ENCODE data around the gene FAM219A.

Gene FAM219A

DNA sequence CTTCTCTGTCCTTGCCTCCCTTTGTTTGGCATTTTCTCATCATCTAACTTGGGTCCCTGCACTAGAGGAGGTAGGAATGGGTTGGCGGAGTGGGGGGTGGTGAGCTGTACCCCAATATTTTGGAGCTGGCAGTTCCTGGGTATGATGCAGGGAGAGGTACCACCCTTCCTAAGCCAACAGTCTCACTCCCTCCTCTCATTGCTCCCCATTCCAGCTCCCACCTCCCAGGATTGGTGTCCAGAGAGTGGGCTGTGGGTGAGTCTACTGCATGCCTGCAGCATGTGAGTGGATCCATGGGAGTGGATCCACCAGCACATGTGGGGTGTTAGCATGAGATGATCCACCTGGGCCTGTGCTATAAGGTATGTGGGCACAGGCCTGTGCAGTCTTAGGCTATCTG, 59.5 kb downstream of the FAM219A start:
- ChIA-PET CTCF (interaction anchor here (0.6 kb wide), 1 partner anchor 293 kb away, joined by 3 read pairs; no protein-coding TSS in a partner anchor), POLR2A (ENCODE audit: low non-redundant PET) (no interaction called here)
- no peak for DNase-seq (ENCODE audit: low spot score)
- no peak overlapping the region for H3K27ac ChIP-seq
- TF ChIP-seq, protein P1, sequence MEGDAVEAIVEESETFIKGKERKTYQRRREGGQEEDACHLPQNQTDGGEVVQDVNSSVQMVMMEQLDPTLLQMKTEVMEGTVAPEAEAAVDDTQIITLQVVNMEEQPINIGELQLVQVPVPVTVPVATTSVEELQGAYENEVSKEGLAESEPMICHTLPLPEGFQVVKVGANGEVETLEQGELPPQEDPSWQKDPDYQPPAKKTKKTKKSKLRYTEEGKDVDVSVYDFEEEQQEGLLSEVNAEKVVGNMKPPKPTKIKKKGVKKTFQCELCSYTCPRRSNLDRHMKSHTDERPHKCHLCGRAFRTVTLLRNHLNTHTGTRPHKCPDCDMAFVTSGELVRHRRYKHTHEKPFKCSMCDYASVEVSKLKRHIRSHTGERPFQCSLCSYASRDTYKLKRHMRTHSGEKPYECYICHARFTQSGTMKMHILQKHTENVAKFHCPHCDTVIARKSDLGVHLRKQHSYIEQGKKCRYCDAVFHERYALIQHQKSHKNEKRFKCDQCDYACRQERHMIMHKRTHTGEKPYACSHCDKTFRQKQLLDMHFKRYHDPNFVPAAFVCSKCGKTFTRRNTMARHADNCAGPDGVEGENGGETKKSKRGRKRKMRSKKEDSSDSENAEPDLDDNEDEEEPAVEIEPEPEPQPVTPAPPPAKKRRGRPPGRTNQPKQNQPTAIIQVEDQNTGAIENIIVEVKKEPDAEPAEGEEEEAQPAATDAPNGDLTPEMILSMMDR (conservative IDR thresholded peaks at IDR 0.05; ENCODE audit: low read depth) = no peak

DNA sequence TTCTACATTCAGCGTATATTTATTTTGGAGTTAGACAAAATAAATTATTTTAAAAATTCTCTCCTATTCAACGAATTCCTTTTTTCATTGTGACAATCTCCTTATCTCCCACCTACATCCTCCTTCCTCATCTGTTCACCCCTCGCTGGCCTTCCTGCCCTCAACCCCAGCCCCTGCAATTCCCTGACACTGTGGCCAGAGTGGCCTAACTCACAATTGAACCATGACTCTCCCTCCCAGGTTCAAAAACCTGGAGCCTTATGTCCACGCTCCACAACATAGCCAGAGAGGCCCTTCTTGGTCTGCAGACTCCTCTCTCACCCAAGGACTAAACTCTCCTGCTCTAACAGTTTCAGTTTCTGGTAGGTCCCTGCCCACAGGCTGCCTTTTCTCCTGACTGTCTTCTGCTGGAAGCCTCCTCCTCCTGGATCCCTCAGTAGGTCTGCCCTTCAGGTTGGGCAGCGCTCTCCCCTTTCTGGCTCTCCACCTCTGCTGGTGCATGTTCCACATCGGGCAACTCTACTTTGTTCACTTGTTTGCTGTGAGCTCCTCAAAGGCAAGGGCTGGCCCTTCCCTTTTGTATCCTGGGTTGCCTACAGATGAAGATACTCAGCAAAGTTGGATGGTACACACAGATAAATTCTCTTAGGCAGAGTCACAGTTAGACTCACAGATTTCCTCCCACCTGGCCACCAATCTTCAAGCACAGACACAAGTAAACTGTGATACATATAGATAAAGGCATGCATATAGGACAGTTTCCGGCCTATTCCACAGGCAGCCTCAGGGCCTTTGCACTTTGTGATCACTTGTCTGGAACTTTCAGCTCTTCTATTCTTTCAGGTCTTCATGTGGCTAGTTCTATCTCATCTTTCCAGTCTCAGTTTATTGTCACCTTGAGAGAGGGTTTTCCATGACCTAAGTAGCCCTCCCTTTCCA, 61.8 kb downstream of the FAM219A start:
- no peak overlapping the region for H3K27ac ChIP-seq
- TF ChIP-seq, protein P1 (conservative IDR thresholded peaks at IDR 0.05; ENCODE audit: low read depth) = no peak
- no peak for DNase-seq (ENCODE audit: low spot score)
- ChIA-PET CTCF (interaction anchor here (0.8 kb wide), 1 partner anchor 88 kb away, joined by 3 read pairs; no protein-coding TSS in a partner anchor), POLR2A (ENCODE audit: low non-redundant PET) (no interaction called here)

DNA sequence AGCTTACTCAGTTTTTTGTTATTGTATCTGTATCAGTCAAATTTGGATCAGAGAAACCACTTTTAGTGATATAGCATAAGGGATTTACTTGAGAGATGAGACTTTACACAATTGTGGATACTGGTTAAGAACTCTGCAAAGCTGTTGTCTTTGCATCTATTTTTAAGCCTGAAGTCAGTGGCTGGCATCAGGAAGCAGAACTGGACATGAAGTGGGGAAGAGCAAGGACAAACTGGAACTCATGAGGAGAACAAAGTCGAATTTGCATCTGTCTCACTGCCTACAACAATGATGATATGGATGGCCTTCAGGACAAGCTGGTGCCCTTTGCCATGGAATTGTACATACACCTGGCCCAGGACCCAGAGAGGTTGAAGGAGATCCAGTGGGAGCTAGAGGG, 65.9 kb downstream of the FAM219A start:
- no peak for DNase-seq (ENCODE audit: low spot score)
- ChIA-PET POLR2A (ENCODE audit: low non-redundant PET) (no interaction called here), CTCF (interaction anchor here (0.6 kb wide), 1 partner anchor 60 kb away, joined by 3 read pairs; no protein-coding TSS in a partner anchor)
- TF ChIP-seq, protein P1 (conservative IDR thresholded peaks at IDR 0.05; ENCODE audit: low read depth) = no peak
- H3K27ac ChIP-seq = no peak overlapping the region

DNA sequence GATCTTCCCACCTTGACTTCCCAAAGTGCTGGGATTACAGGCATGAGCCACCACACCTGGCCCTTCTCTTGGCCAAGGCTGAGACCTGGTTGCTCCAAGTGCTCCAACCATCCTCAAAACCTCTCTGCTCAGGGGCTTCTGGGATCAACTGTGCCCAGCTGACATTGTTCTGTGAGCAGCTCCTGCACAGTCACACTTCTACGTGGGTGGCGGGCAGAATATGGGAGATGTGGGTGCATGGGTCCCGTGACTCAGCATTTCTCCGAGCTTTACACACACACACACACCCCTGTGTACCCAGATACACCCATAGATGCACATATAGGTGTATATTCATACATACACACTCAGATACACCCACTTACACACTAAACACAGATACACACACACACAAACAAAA, 71.1 kb downstream of the FAM219A start:
- TF ChIP-seq, protein P1 (conservative IDR thresholded peaks at IDR 0.05; ENCODE audit: low read depth) = no peak
- no peak for DNase-seq (ENCODE audit: low spot score)
- no peak overlapping the region for H3K27ac ChIP-seq
- ChIA-PET CTCF (interaction anchor here (0.7 kb wide), 1 partner anchor 17 kb away, joined by 5 read pairs; no protein-coding TSS in a partner anchor), POLR2A (ENCODE audit: low non-redundant PET) (no interaction called here)

DNA sequence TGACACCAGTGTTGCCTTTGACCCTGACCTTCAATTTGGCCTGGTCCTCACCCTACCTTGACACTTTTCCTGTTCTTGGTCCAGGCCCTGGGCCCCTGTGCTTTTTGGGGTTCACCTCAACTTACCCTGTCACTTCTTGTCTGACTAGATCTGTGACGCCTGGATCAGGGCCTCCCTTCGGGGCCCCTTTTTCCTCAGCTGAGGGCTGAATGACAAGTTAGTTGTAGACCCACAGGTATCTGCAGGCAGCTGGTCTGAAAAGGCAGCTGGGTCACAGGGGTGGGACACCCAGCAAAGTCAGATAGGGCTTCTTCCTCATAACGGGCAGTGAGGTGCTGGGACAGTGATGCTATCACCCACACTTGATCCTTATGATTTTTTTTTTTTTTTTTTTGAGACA, 71.7 kb downstream of the FAM219A start:
- TF ChIP-seq, protein P1 (conservative IDR thresholded peaks at IDR 0.05; ENCODE audit: low read depth) = no peak
- ChIA-PET CTCF (no interaction called here), POLR2A (ENCODE audit: low non-redundant PET) (interaction anchor here (0.6 kb wide), 1 partner anchor 17 kb away, joined by 11 read pairs; no protein-coding TSS in a partner anchor)
- no peak overlapping the region for H3K27ac ChIP-seq
- DNase-seq (ENCODE audit: low spot score) = no peak

DNA sequence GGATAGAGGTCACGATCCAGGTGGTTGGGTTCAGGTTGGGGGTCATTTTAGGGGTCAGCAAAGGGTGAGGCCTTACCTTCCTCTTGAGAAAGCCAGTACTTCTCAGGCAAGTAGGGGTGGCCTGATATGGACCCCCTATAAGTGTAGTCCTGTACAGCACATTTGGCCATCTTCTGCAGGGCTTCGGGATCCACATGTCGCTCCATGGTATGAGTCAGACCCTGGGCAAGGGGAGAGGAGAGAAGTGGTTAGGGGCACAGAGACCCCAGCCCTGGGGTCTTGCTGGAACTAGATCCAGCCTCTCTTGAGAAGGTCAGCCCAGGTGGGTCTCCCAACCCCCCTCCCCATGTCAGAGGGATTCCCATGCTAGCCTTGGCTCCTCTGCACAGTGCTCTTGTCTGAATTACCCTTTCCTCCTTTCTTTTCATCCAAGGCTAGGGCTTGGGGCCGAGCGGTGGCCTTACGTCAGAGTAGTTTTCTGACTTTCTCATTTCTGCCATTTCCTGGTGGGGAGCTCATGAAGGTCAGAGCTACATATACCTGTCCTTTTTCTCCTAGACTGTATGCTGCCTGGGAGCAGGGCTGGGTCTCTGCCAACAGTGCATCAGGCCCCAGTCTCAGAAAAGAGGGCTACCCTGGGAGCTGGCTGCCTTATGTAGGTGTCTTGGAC, 72.7 kb downstream of the FAM219A start:
- H3K27ac ChIP-seq = no peak overlapping the region
- ChIA-PET CTCF (no interaction called here), POLR2A (ENCODE audit: low non-redundant PET) (no interaction called here)
- TF ChIP-seq, protein P1 (conservative IDR thresholded peaks at IDR 0.05; ENCODE audit: low read depth) = no peak
- no peak for DNase-seq (ENCODE audit: low spot score)
